Stimulated activated CD4-positive, alpha-beta T cell treated with anti-CD3 and anti-CD28 coated beads, Interleukin-12 subunit alpha, Interleukin-12 subunit beta, amount 100 ng/mL, for 48 hours (primary cell): ENCODE measurements around the gene HSPB1.
A peak's percentile ranks its signal among the peaks of the same experiment; 100 is the strongest.
"Not testable (repeated sequence)": the region's sequence is repeated elsewhere in the genome, so short reads cannot be mapped to it uniquely, and the experiment has no call there.

ENCODE experiments used
- DNase-seq, 3 donors: peaks; one replicate each; pipeline ENCODE4 v3.0.0-alpha.2; 2020; ENCODE audit warnings: low read depth in 2 of 3, low spot score in 1 of 3

Gene HSPB1

GRCh38 chr7:76303202-76304147 is 1.0 kb downstream of the HSPB1 start:
- DNase-seq: peak; percentile 56 to 71 (median 67)

- no peak for DNase-seq
These were observed 2.5 kb downstream of the HSPB1 start for GRCh38 chr7:76304888-76305375.

- DNase-seq: not testable (repeated sequence)
These were observed 6.4 kb downstream of the HSPB1 start for GRCh38 chr7:76308874-76309273.

- not testable (repeated sequence) for DNase-seq
These were observed 7.0 kb downstream of the HSPB1 start for GRCh38 chr7:76309341-76310101.

- no peak for DNase-seq
These were observed 7.9 kb downstream of the HSPB1 start for GRCh38 chr7:76310102-76310957.

- not testable (repeated sequence) for DNase-seq
These were observed 9.4 kb downstream of the HSPB1 start for GRCh38 chr7:76311838-76312237.

GRCh38 chr7:76314042-76314721 is 11.7 kb downstream of the HSPB1 start:
- peak; percentile 95 to 99 (median 96) for DNase-seq

- not testable (repeated sequence) for DNase-seq
These were observed 12.3 kb downstream of the HSPB1 start for GRCh38 chr7:76314740-76315139.

GRCh38 chr7:76315364-76315763 is 12.9 kb downstream of the HSPB1 start:
- DNase-seq: no peak

- no peak for DNase-seq
These were observed 14.7 kb downstream of the HSPB1 start for GRCh38 chr7:76316984-76317781.

- peak; percentile 89 to 94 (median 92) for DNase-seq
These were observed 15.5 kb downstream of the HSPB1 start for GRCh38 chr7:76317782-76318487.

GRCh38 chr7:76318488-76319353 is 16.2 kb downstream of the HSPB1 start:
- peak in 2 of 3 donors; percentile 63 for DNase-seq

GRCh38 chr7:76325092-76325491 is 22.6 kb downstream of the HSPB1 start:
- DNase-seq: no peak

GRCh38 chr7:76325811-76326210 is 23.3 kb downstream of the HSPB1 start:
- DNase-seq: no peak

GRCh38 chr7:76326646-76327233 is 24.3 kb downstream of the HSPB1 start:
- DNase-seq: no peak

GRCh38 chr7:76327610-76328009 is 25.1 kb downstream of the HSPB1 start:
- no peak for DNase-seq

- no peak for DNase-seq
These were observed 25.9 kb downstream of the HSPB1 start for GRCh38 chr7:76328389-76328788.

- no peak for DNase-seq
These were observed 27.0 kb downstream of the HSPB1 start for GRCh38 chr7:76329479-76329878.
